Uterus (tissue), 2 donors: Measurements from ENCODE around the gene MAP3K10.

Source experiments
- CTCF ChIP-seq, 4 experiments: fragments of 200-600 bp in 2 of 4; fragments of 450-650 bp in 2 of 4; sonication (generic) in 2 of 4; IDR thresholded peaks; one replicate each; pipeline ENCODE4 v1.5.1; 2016 to 2019; ENCODE audit warnings: antibody characterized with exemption in 4 of 4, mild to moderate bottlenecking in 2 of 4, moderate library complexity in 1 of 4
- POLR2A ChIP-seq, 2 donors: fragments of 450-650 bp; IDR thresholded peaks; one replicate each; pipeline ENCODE4 v1.6.1; 2016; ENCODE audit warnings: antibody characterized with exemption in 2 of 2, mild to moderate bottlenecking in 1 of 2, moderate library complexity in 1 of 2

GRCh38 chr19:40190891-40191835 lies at the start of gene MAP3K10:
- TF ChIP-seq POLR2A (IDR thresholded peaks at IDR 0.05) (peak; percentile 43 to 47), CTCF (IDR thresholded peaks at IDR 0.05) (no peak)
